GM12878 (cell line): ENCODE measurements around the gene TMTC1.

ENCODE experiments used
- CEBPB ChIP-seq, 2 experiments: fragments of 150-350 bp in 1 of 2; IDR thresholded peaks; 2 replicates each; pipeline ENCODE4 v1.6.1; 2012 to 2014; ENCODE audit warnings: low read depth in 2 of 2, low read length in 2 of 2, borderline replicate concordance in 1 of 2, inconsistent platforms in 1 of 2
- CTCF ChIP-seq, 3 experiments: IDR thresholded peaks in 2 of 3; conservative IDR thresholded peaks in 1 of 3; 2 replicates each; pipeline ENCODE4 v1.5.1; 2011; ENCODE audit warnings: low read depth in 3 of 3, low read length in 3 of 3, mild to moderate bottlenecking in 3 of 3, control low read depth in 2 of 3, moderate library complexity in 2 of 3, inconsistent platforms in 1 of 3, mixed read lengths in 1 of 3; ENCODE audit not compliant: control insufficient read depth in 2 of 3, insufficient read depth in 1 of 3; ENCODE audit errors: extremely low read depth in 1 of 3
- EP300 ChIP-seq, 2 experiments: fragments of 150-350 bp in 1 of 2; IDR thresholded peaks; 2 replicates each; pipeline ENCODE4 v1.6.1; 2011 to 2012; ENCODE audit warnings: low read depth in 2 of 2, low read length in 2 of 2, borderline replicate concordance in 1 of 2, improper control_type of control experiment in 1 of 2, inconsistent platforms in 1 of 2; ENCODE audit not compliant: control insufficient read depth in 1 of 2
- IRF3 ChIP-seq: fragments of 450-650 bp; IDR thresholded peaks from 2 replicates; pipeline ENCODE4 v1.6.1; 2014; ENCODE audit warnings: mild to moderate bottlenecking
- LARP7 ChIP-seq: fragments of 450-650 bp; IDR thresholded peaks from 2 replicates; pipeline ENCODE4 v1.6.1; 2017; ENCODE audit warnings: mild to moderate bottlenecking
- NRF1 ChIP-seq: conservative IDR thresholded peaks from 2 replicates; pipeline ENCODE4 v1.6.1; 2011; ENCODE audit warnings: mild to moderate bottlenecking, low read depth, low read length, improper control_type of control experiment
- POLR2A ChIP-seq: IDR thresholded peaks from 2 replicates; pipeline ENCODE4 v1.6.1; 2011; ENCODE audit warnings: low read depth, mild to moderate bottlenecking, low read length
- POLR2AphosphoS5 ChIP-seq: IDR thresholded peaks from 2 replicates; pipeline ENCODE4 v1.6.1; 2011; ENCODE audit warnings: mild to moderate bottlenecking, low read length, inconsistent platforms
- SIN3A ChIP-seq: IDR thresholded peaks from 2 replicates; pipeline ENCODE4 v1.6.1; 2012; ENCODE audit warnings: low read depth, low read length, improper control_type of control experiment
- SPI1 ChIP-seq: IDR thresholded peaks from 2 replicates; pipeline ENCODE4 v1.6.1; 2011; ENCODE audit warnings: low read depth, mild to moderate bottlenecking, low read length, moderate library complexity, borderline replicate concordance; ENCODE audit not compliant: insufficient read depth
- SREBF2 ChIP-seq: IDR thresholded peaks from 2 replicates; pipeline ENCODE4 v1.6.1; 2012; ENCODE audit warnings: mild to moderate bottlenecking, low read length
- YBX1 ChIP-seq: fragments of 450-650 bp; IDR thresholded peaks from 2 replicates; pipeline ENCODE4 v1.6.1; 2016; ENCODE audit warnings: antibody characterized with exemption
- TF ChIP-seq, protein P1 (sequence below): fragments of 450-650 bp; formaldehyde crosslinking; IDR thresholded peaks from 2 replicates; pipeline ENCODE4 v1.5.0; 2022; ENCODE audit warnings: mild to moderate bottlenecking, missing genetic modification characterization
- TF ChIP-seq, protein P2 (sequence below): fragments of 450-650 bp; IDR thresholded peaks from 2 replicates; pipeline ENCODE4 v1.6.1; 2016; ENCODE audit warnings: mild to moderate bottlenecking, moderate library complexity, borderline replicate concordance

- TF ChIP-seq EP300 (IDR thresholded peaks at IDR 0.05; ENCODE audit: borderline replicate concordance in 1 of 2, control insufficient read depth in 1 of 2, low read depth in 2 of 2, low read length in 2 of 2) (no peak), CEBPB (IDR thresholded peaks at IDR 0.05; ENCODE audit: borderline replicate concordance in 1 of 2, low read depth in 2 of 2, low read length in 2 of 2) (no peak), CTCF (IDR thresholded peaks at IDR 0.05 in 2 of 3, conservative IDR thresholded peaks at IDR 0.05 in 1 of 3; ENCODE audit: control insufficient read depth in 2 of 3, extremely low read depth in 1 of 3, insufficient read depth in 1 of 3, low read depth in 3 of 3, low read length in 3 of 3) (no peak), POLR2A (no peak), LARP7 (no peak), IRF3 (no peak), NRF1 (no peak), POLR2AphosphoS5 (no peak), SPI1 (no peak), SIN3A (no peak), SREBF2 (no peak), YBX1 (no peak)
- TF ChIP-seq, protein P1, sequence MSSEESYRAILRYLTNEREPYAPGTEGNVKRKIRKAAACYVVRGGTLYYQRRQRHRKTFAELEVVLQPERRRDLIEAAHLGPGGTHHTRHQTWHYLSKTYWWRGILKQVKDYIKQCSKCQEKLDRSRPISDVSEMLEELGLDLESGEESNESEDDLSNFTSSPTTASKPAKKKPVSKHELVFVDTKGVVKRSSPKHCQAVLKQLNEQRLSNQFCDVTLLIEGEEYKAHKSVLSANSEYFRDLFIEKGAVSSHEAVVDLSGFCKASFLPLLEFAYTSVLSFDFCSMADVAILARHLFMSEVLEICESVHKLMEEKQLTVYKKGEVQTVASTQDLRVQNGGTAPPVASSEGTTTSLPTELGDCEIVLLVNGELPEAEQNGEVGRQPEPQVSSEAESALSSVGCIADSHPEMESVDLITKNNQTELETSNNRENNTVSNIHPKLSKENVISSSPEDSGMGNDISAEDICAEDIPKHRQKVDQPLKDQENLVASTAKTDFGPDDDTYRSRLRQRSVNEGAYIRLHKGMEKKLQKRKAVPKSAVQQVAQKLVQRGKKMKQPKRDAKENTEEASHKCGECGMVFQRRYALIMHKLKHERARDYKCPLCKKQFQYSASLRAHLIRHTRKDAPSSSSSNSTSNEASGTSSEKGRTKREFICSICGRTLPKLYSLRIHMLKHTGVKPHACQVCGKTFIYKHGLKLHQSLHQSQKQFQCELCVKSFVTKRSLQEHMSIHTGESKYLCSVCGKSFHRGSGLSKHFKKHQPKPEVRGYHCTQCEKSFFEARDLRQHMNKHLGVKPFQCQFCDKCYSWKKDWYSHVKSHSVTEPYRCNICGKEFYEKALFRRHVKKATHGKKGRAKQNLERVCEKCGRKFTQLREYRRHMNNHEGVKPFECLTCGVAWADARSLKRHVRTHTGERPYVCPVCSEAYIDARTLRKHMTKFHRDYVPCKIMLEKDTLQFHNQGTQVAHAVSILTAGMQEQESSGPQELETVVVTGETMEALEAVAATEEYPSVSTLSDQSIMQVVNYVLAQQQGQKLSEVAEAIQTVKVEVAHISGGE (CRISPR knock-in tag) = no peak
- TF ChIP-seq, protein P2, sequence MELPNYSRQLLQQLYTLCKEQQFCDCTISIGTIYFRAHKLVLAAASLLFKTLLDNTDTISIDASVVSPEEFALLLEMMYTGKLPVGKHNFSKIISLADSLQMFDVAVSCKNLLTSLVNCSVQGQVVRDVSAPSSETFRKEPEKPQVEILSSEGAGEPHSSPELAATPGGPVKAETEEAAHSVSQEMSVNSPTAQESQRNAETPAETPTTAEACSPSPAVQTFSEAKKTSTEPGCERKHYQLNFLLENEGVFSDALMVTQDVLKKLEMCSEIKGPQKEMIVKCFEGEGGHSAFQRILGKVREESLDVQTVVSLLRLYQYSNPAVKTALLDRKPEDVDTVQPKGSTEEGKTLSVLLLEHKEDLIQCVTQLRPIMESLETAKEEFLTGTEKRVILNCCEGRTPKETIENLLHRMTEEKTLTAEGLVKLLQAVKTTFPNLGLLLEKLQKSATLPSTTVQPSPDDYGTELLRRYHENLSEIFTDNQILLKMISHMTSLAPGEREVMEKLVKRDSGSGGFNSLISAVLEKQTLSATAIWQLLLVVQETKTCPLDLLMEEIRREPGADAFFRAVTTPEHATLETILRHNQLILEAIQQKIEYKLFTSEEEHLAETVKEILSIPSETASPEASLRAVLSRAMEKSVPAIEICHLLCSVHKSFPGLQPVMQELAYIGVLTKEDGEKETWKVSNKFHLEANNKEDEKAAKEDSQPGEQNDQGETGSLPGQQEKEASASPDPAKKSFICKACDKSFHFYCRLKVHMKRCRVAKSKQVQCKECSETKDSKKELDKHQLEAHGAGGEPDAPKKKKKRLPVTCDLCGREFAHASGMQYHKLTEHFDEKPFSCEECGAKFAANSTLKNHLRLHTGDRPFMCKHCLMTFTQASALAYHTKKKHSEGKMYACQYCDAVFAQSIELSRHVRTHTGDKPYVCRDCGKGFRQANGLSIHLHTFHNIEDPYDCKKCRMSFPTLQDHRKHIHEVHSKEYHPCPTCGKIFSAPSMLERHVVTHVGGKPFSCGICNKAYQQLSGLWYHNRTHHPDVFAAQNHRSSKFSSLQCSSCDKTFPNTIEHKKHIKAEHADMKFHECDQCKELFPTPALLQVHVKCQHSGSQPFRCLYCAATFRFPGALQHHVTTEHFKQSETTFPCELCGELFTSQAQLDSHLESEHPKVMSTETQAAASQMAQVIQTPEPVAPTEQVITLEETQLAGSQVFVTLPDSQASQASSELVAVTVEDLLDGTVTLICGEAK = no peak
Observed at GRCh38 chr12:29722164-29722563, 61.6 kb downstream of the TMTC1 start.
